Cardiac septum (tissue), 1 donor: Measurements from ENCODE around the gene MIA2. TPM values are rescaled to one million over a fixed set of nuclear protein-coding genes. Genes with fewer than 3 reads are reported as not detected.
"Not testable (repeated sequence)": the region's sequence is repeated elsewhere in the genome, so short reads cannot be mapped to it uniquely, and the experiment has no call there.

Experiments
- DNase-seq: peaks from one replicate; pipeline ENCODE4 v3.0.0-alpha.2; 2020; ENCODE audit warnings: low spot score
- intact Hi-C: fragments of 100-400 bp; cut with DNase I; formaldehyde crosslinking; loops from one replicate; pipeline ENCODE4 v1.14.0; 2022
- total RNA-seq: library from RNA; stranded (reverse); fragmentation: NEBNext Ultra II Directional; extraction: Animal tissue kit (Norgen Biotek cat#: 25700); gene quantifications from one replicate; pipeline ENCODE4 v1.2.1, GENCODE V29; 2021
- donor health status: DM: no; HTN: no; CAD: no.

MIA2 gene
- total RNA-seq, 1 donor from 2014 or later, result 24.0 TPM

- intact Hi-C loops, result no loop called here
- no peak for DNase-seq
Measured at GRCh38 chr14:39310051-39310450, 76.3 kb downstream of the MIA2 start.

- no peak for DNase-seq
- intact Hi-C loops, result no loop called here
Measured at GRCh38 chr14:39315859-39316444, 82.2 kb downstream of the MIA2 start.

GRCh38 chr14:39316830-39317553 lies 83.3 kb downstream of the MIA2 start:
- intact Hi-C loops, result no loop called here

GRCh38 chr14:39318574-39318973 lies 84.9 kb downstream of the MIA2 start:
- intact Hi-C loops, result no loop called here

More at GRCh38 chr14:39316830-39317553, 83.3 kb downstream of the MIA2 start:
- DNase-seq, result no peak

GRCh38 chr14:39319381-39319780 lies 85.7 kb downstream of the MIA2 start:
- intact Hi-C loops, result no loop called here
- no peak for DNase-seq

More at GRCh38 chr14:39318574-39318973, 84.9 kb downstream of the MIA2 start:
- no peak for DNase-seq

- no peak for DNase-seq
- intact Hi-C loops, result no loop called here
Measured at GRCh38 chr14:39320318-39320717, 86.6 kb downstream of the MIA2 start.

- no peak for DNase-seq
- intact Hi-C loops, result no loop called here
Measured at GRCh38 chr14:39322807-39323206, 89.1 kb downstream of the MIA2 start.

GRCh38 chr14:39324097-39324496 lies 90.4 kb downstream of the MIA2 start:
- intact Hi-C loops, result no loop called here

GRCh38 chr14:39339003-39339402 lies 105.3 kb downstream of the MIA2 start:
- intact Hi-C loops, result no loop called here
- no peak for DNase-seq

More at GRCh38 chr14:39324097-39324496, 90.4 kb downstream of the MIA2 start:
- DNase-seq, result no peak

GRCh38 chr14:39341126-39341525 lies 107.4 kb downstream of the MIA2 start:
- intact Hi-C loops, DNase-seq: not testable (repeated sequence)

GRCh38 chr14:39342768-39343167 lies 109.1 kb downstream of the MIA2 start:
- DNase-seq, result no peak
- intact Hi-C loops, result no loop called here

GRCh38 chr14:39343614-39344013 lies 109.9 kb downstream of the MIA2 start:
- intact Hi-C loops, result no loop called here

GRCh38 chr14:39350866-39351265 lies 117.2 kb downstream of the MIA2 start:
- intact Hi-C loops, result no loop called here
- DNase-seq, result no peak

More at GRCh38 chr14:39343614-39344013, 109.9 kb downstream of the MIA2 start:
- DNase-seq, result no peak

- DNase-seq, result no peak
- intact Hi-C loops, result no loop called here
Measured at GRCh38 chr14:39351708-39352107, 118.0 kb downstream of the MIA2 start.

GRCh38 chr14:39359069-39359468 lies 125.4 kb downstream of the MIA2 start:
- intact Hi-C loops, DNase-seq: not testable (repeated sequence)

- intact Hi-C loops, result no loop called here
- DNase-seq, result no peak
Measured at GRCh38 chr14:39360316-39360715, 126.6 kb downstream of the MIA2 start.

- intact Hi-C loops, result not testable (repeated sequence)
Measured at GRCh38 chr14:39361556-39361955, 127.8 kb downstream of the MIA2 start.

GRCh38 chr14:39364509-39364908 lies 130.8 kb downstream of the MIA2 start:
- intact Hi-C loops, result no loop called here
- DNase-seq, result no peak

More at GRCh38 chr14:39361556-39361955, 127.8 kb downstream of the MIA2 start:
- not testable (repeated sequence) for DNase-seq

GRCh38 chr14:39365354-39365753 lies 131.6 kb downstream of the MIA2 start:
- intact Hi-C loops, result loop anchor here (5.0 kb wide), 1 partner anchor 258 kb away; no protein-coding TSS in a partner anchor
- DNase-seq, result no peak

- DNase-seq, result no peak
- intact Hi-C loops, result loop anchor here (5.0 kb wide), 1 partner anchor 259 kb away; no protein-coding TSS in a partner anchor
Measured at GRCh38 chr14:39366460-39367386, 133.0 kb downstream of the MIA2 start.
